ENCODE data around the gene SERPINA10. TPM values are rescaled to one million over a fixed set of nuclear protein-coding genes. Genes with fewer than 3 reads are reported as not detected.

SERPINA10 gene
- total RNA-seq, 1 experiment from 2014 or later, result not detected

DNA sequence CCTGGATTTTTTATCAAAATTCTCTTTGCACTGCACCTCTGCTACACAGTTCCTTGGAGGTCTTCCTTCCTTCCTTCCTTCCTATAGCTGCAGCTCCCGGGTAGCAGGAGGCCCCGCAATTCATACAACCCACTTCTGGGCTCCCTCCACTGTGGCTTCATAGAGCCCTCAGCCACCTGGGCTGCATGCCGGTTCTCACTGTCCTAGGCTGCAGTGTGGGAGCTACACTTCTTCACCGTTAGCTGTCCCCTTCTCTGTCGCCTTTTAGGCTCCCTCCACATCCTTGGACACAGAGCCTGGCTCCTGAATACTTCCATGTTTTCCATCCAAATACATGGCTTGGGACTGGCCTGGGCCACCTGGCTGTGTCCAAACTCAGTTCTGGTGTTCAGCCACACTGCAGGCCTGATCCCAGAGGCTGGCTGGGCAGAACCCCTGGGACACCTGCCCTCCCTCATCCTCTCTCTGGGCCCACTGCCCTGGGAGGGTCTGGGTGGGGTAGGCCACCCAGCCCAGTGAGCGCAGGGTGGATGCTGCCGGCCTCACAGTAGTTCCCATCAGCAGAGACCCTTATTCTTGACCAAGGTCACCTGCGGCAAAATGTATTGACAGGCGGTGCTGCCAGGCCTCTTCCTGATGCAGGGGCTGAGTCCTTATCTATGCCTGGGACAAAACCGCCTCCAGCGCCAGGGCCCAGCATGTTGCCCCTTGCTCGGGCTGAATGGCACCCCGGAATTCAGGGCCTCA is 1.7 kb downstream of the SERPINA10 start:
- Histone ChIP-seq H3K9ac (ENCODE audit: low read length) (no peak overlapping the region), H2AFZ (ENCODE audit: low read length) (no peak overlapping the region), H3K4me3 (ENCODE audit: low read length) (no peak overlapping the region), H3K36me3 (ENCODE audit: low read depth, low read length) (no peaks in the 10 kb centered on the region), H3K4me2 (ENCODE audit: low read length) (no peak overlapping the region), H3F3A (ENCODE audit: low read length, unreplicated experiment) (no peaks in the 10 kb centered on the region), H3K4me1 (ENCODE audit: insufficient read depth, low read length) (no peaks in the 10 kb centered on the region), H3K79me2 (ENCODE audit: low read length) (no peaks in the 10 kb centered on the region), H3K9me3 (ENCODE audit: low read length) (no peaks in the 10 kb centered on the region), H4K20me1 (ENCODE audit: low read length) (no peaks in the 10 kb centered on the region), H3K27me3 (ENCODE audit: low read length) (0 out of 2 replicates have a peak, but pooled peaks cover 16% of the 10 kb centered on the region), H3K27ac (ENCODE audit: low read length) (no peak overlapping the region), H3K9me2 (replicated peaks; ENCODE audit: low read length) (no peaks in the 10 kb centered on the region)
- no peak for TF ChIP-seq EZH2 (IDR thresholded peaks at IDR 0.05; ENCODE audit: low read length, unreplicated experiment)
- TF ChIP-seq, protein P1, sequence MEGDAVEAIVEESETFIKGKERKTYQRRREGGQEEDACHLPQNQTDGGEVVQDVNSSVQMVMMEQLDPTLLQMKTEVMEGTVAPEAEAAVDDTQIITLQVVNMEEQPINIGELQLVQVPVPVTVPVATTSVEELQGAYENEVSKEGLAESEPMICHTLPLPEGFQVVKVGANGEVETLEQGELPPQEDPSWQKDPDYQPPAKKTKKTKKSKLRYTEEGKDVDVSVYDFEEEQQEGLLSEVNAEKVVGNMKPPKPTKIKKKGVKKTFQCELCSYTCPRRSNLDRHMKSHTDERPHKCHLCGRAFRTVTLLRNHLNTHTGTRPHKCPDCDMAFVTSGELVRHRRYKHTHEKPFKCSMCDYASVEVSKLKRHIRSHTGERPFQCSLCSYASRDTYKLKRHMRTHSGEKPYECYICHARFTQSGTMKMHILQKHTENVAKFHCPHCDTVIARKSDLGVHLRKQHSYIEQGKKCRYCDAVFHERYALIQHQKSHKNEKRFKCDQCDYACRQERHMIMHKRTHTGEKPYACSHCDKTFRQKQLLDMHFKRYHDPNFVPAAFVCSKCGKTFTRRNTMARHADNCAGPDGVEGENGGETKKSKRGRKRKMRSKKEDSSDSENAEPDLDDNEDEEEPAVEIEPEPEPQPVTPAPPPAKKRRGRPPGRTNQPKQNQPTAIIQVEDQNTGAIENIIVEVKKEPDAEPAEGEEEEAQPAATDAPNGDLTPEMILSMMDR (conservative IDR thresholded peaks at IDR 0.05; ENCODE audit: low read depth, low read length), result no peak
- no peak for TF ChIP-seq EZH2phosphoT487 (IDR thresholded peaks at IDR 0.05; ENCODE audit: borderline replicate concordance, low read length)
- DNase-seq (no peak), ATAC-seq (no peak)
- intact Hi-C loops (cut with micrococcal nuclease), result no loop called here
- no TSS peak for BruUV-seq (replicated peaks)
- ChIA-PET CTCF (no interaction called here), POLR2A (ENCODE audit: unreplicated experiment) (no interaction called here)

DNA sequence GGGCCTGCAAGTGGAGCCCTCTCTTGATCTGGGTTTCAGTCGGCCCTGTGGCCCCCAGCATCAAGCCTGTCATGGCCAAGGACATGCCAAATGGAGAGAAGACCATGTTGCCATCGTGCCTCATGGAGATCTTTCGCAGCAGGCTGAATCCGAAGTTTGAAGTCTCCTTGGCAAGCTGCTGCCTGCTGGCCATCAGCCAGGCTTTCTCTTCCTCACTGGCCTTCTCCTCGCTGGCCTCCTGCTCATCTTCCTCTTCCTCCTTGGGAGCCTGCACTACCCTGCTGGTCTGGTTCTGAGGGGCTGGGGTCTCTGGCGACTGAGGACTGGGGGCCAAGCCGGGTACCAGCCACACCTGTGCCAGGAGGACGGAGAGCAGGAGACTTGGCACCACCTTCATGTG is 2.9 kb downstream of the SERPINA10 start:
- H3K79me2 ChIP-seq (ENCODE audit: low read length), result no peaks in the 10 kb centered on the region
- ATAC-seq, result no peak
- intact Hi-C loops (cut with micrococcal nuclease), result no loop called here
- BruUV-seq (replicated peaks), result no TSS peak
- H3K27ac ChIP-seq (ENCODE audit: low read length), result no peak overlapping the region
- H3F3A ChIP-seq (ENCODE audit: low read length, unreplicated experiment), result no peaks in the 10 kb centered on the region
- no peak overlapping the region for H3K4me3 ChIP-seq (ENCODE audit: low read length)
- H3K4me2 ChIP-seq (ENCODE audit: low read length), result no peak overlapping the region
- no peak overlapping the region for H2AFZ ChIP-seq (ENCODE audit: low read length)
- ChIA-PET CTCF (no interaction called here), POLR2A (ENCODE audit: unreplicated experiment) (no interaction called here)
- no peaks in the 10 kb centered on the region for H3K4me1 ChIP-seq (ENCODE audit: insufficient read depth, low read length)
- no peak for DNase-seq
- no peak overlapping the region for H3K9ac ChIP-seq (ENCODE audit: low read length)
- TF ChIP-seq, protein P1 (conservative IDR thresholded peaks at IDR 0.05; ENCODE audit: low read depth, low read length), result no peak
- TF ChIP-seq EZH2 (IDR thresholded peaks at IDR 0.05; ENCODE audit: low read length, unreplicated experiment), result no peak
- TF ChIP-seq EZH2phosphoT487 (IDR thresholded peaks at IDR 0.05; ENCODE audit: borderline replicate concordance, low read length), result no peak
- H3K36me3 ChIP-seq (ENCODE audit: low read depth, low read length), result no peaks in the 10 kb centered on the region
- H3K27me3 ChIP-seq (ENCODE audit: low read length), result 0 out of 2 replicates have a peak, but pooled peaks cover 21% of the 10 kb centered on the region
- no peaks in the 10 kb centered on the region for H3K9me2 ChIP-seq (replicated peaks; ENCODE audit: low read length)
- no peaks in the 10 kb centered on the region for H3K9me3 ChIP-seq (ENCODE audit: low read length)
- no peaks in the 10 kb centered on the region for H4K20me1 ChIP-seq (ENCODE audit: low read length)
